Spleen (tissue), 3 donors: Measurements from ENCODE around the gene TUBB6.

Experiments
- POLR2A ChIP-seq, 3 donors: fragments of 450-650 bp; IDR thresholded peaks; one replicate each; pipeline ENCODE4 v1.5.1; 2017; ENCODE audit warnings: antibody characterized with exemption in 3 of 3, mild to moderate bottlenecking in 1 of 3
- POLR2AphosphoS5 ChIP-seq, 3 donors: sonication (generic); formaldehyde crosslinking; IDR thresholded peaks; one replicate each; pipeline ENCODE4 v1.5.1; 2017; ENCODE audit warnings: antibody characterized with exemption in 3 of 3

GRCh38 chr18:12301263-12302005 is 6.6 kb upstream of the TUBB6 start:
- TF ChIP-seq POLR2AphosphoS5 (IDR thresholded peaks at IDR 0.05) (no peak), POLR2A (IDR thresholded peaks at IDR 0.05) (no peak)
